ENCODE measurements around the gene HS3ST3A1. TPM values are rescaled to one million over a fixed set of nuclear protein-coding genes. Genes with fewer than 3 reads are reported as not detected.

The HS3ST3A1 gene
- total and polyA plus RNA-seq, 2 donors from 2014 or later: 1.2 to 2.2 TPM

DNA sequence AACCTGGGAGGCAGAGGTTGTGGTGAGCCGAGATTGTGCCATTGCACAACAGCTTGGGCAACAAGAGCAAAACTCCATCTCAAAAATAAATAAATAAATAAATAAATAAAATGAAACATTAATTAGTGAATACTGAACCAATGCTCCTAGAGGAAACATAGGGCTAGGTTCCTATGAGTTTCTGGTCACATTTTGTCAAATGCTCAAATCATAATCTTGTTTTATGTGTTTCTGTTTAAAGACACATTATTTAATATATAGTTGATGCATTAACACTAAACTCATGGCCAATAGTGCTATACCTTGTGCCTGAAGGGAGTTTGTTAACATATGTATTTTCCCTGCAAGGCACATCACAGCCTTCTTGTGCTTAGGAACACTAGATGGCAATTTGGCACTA is 66.8 kb downstream of the HS3ST3A1 start:
- no peak for FAIRE-seq
- intact Hi-C loops (cut with DNase I): no loop called here
- H3K27me3 ChIP-seq (ENCODE audit: control insufficient read depth, insufficient read depth, low read length): no peaks in the 10 kb centered on the region
- no peak overlapping the region for H3K27ac ChIP-seq (ENCODE audit: low read depth in 2 of 2, low read length in 2 of 2)
- no peak overlapping the region for H3K4me3 ChIP-seq (ENCODE audit: low read length in 3 of 3)
- no peaks in the 10 kb centered on the region for H3K4me1 ChIP-seq (ENCODE audit: control insufficient read depth in 2 of 3, insufficient read depth in 2 of 3, low read depth in 1 of 3, low read length in 3 of 3)
- DNase-seq: no peak
- H3K9ac ChIP-seq (ENCODE audit: low read length in 3 of 3): no peak overlapping the region
- TF ChIP-seq, protein P1, sequence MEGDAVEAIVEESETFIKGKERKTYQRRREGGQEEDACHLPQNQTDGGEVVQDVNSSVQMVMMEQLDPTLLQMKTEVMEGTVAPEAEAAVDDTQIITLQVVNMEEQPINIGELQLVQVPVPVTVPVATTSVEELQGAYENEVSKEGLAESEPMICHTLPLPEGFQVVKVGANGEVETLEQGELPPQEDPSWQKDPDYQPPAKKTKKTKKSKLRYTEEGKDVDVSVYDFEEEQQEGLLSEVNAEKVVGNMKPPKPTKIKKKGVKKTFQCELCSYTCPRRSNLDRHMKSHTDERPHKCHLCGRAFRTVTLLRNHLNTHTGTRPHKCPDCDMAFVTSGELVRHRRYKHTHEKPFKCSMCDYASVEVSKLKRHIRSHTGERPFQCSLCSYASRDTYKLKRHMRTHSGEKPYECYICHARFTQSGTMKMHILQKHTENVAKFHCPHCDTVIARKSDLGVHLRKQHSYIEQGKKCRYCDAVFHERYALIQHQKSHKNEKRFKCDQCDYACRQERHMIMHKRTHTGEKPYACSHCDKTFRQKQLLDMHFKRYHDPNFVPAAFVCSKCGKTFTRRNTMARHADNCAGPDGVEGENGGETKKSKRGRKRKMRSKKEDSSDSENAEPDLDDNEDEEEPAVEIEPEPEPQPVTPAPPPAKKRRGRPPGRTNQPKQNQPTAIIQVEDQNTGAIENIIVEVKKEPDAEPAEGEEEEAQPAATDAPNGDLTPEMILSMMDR (IDR thresholded peaks at IDR 0.05; ENCODE audit: borderline replicate concordance, extremely low read depth, insufficient read depth): no peak
- H3K9me3 ChIP-seq (ENCODE audit: control insufficient read depth in 2 of 3, insufficient read depth in 1 of 3, low read length in 3 of 3): peaks cover 0 to 2% (median 0%) of the 10 kb centered on the region in 3 donors
- H3K36me3 ChIP-seq (ENCODE audit: control insufficient read depth in 2 of 3, insufficient read depth in 3 of 3, low read length in 3 of 3): no peaks in the 10 kb centered on the region

- H3K9ac ChIP-seq (ENCODE audit: low read length in 3 of 3): no peak overlapping the region
- DNase-seq (no peak), FAIRE-seq (no peak)
- peaks cover 0 to 2% (median 0%) of the 10 kb centered on the region in 3 donors for H3K9me3 ChIP-seq (ENCODE audit: control insufficient read depth in 2 of 3, insufficient read depth in 1 of 3, low read length in 3 of 3)
- H3K27ac ChIP-seq (ENCODE audit: low read depth in 2 of 2, low read length in 2 of 2): no peak overlapping the region
- no peaks in the 10 kb centered on the region for H3K36me3 ChIP-seq (ENCODE audit: control insufficient read depth in 2 of 3, insufficient read depth in 3 of 3, low read length in 3 of 3)
- no peak overlapping the region for H3K4me3 ChIP-seq (ENCODE audit: low read length in 3 of 3)
- intact Hi-C loops (cut with DNase I): no loop called here
- no peaks in the 10 kb centered on the region for H3K27me3 ChIP-seq (ENCODE audit: control insufficient read depth, insufficient read depth, low read length)
- no peaks in the 10 kb centered on the region for H3K4me1 ChIP-seq (ENCODE audit: control insufficient read depth in 2 of 3, insufficient read depth in 2 of 3, low read depth in 1 of 3, low read length in 3 of 3)
- TF ChIP-seq, protein P1 (IDR thresholded peaks at IDR 0.05; ENCODE audit: borderline replicate concordance, extremely low read depth, insufficient read depth): no peak
These were observed 70.0 kb downstream of the HS3ST3A1 start for GRCh38 chr17:13531721-13532120.

GRCh38 chr17:13525876-13526275 is 75.9 kb downstream of the HS3ST3A1 start:
- no peaks in the 10 kb centered on the region for H3K27me3 ChIP-seq (ENCODE audit: control insufficient read depth, insufficient read depth, low read length)
- no peaks in the 10 kb centered on the region for H3K36me3 ChIP-seq (ENCODE audit: control insufficient read depth in 2 of 3, insufficient read depth in 3 of 3, low read length in 3 of 3)
- H3K27ac ChIP-seq (ENCODE audit: low read depth in 2 of 2, low read length in 2 of 2): no peak overlapping the region
- DNase-seq (peak in 1 of 5 donors; percentile 35), FAIRE-seq (no peak)
- intact Hi-C loops (cut with DNase I): no loop called here
- TF ChIP-seq, protein P1 (IDR thresholded peaks at IDR 0.05; ENCODE audit: borderline replicate concordance, extremely low read depth, insufficient read depth): no peak
- H3K4me3 ChIP-seq (ENCODE audit: low read length in 3 of 3): no peak overlapping the region
- no peaks in the 10 kb centered on the region for H3K4me1 ChIP-seq (ENCODE audit: control insufficient read depth in 2 of 3, insufficient read depth in 2 of 3, low read depth in 1 of 3, low read length in 3 of 3)
- H3K9ac ChIP-seq (ENCODE audit: low read length in 3 of 3): no peak overlapping the region
- H3K9me3 ChIP-seq (ENCODE audit: control insufficient read depth in 2 of 3, insufficient read depth in 1 of 3, low read length in 3 of 3): no peaks in the 10 kb centered on the region

DNA sequence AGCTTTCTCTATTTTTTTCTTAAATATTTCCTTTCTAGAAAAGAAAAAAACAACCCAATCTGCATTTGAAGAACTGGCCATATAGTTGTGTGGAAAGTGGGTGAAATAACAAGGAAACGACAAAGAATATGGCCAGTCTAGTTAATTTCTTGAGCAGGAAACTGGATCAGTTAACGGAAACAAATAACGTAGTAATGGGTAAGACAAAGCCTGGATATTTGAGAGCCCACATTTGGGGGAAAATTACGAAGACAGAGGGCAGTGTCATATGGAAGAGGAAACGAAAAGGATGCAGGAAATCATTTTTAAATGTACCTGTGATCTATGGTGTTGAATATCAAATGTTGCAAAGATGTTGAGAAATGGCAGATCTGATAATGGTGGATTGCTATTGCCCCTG is 78.6 kb downstream of the HS3ST3A1 start:
- Histone ChIP-seq H3K27ac (ENCODE audit: low read depth in 2 of 2, low read length in 2 of 2) (no peak overlapping the region), H3K4me1 (ENCODE audit: control insufficient read depth in 2 of 3, insufficient read depth in 2 of 3, low read depth in 1 of 3, low read length in 3 of 3) (no peaks in the 10 kb centered on the region), H3K4me3 (ENCODE audit: low read length in 3 of 3) (no peak overlapping the region), H3K27me3 (ENCODE audit: control insufficient read depth, insufficient read depth, low read length) (no peaks in the 10 kb centered on the region), H3K9me3 (ENCODE audit: control insufficient read depth in 2 of 3, insufficient read depth in 1 of 3, low read length in 3 of 3) (no peaks in the 10 kb centered on the region), H3K9ac (ENCODE audit: low read length in 3 of 3) (no peak overlapping the region), H3K36me3 (ENCODE audit: control insufficient read depth in 2 of 3, insufficient read depth in 3 of 3, low read length in 3 of 3) (no peaks in the 10 kb centered on the region)
- no peak for FAIRE-seq
- DNase-seq: no peak
- intact Hi-C loops (cut with DNase I): no loop called here
- TF ChIP-seq, protein P1 (IDR thresholded peaks at IDR 0.05; ENCODE audit: borderline replicate concordance, extremely low read depth, insufficient read depth): no peak
